ENCODE data around the gene XIST.
"Not testable (repeated sequence)": the region's sequence is repeated elsewhere in the genome, so short reads cannot be mapped to it uniquely, and the experiment has no call there.

The XIST gene

DNA sequence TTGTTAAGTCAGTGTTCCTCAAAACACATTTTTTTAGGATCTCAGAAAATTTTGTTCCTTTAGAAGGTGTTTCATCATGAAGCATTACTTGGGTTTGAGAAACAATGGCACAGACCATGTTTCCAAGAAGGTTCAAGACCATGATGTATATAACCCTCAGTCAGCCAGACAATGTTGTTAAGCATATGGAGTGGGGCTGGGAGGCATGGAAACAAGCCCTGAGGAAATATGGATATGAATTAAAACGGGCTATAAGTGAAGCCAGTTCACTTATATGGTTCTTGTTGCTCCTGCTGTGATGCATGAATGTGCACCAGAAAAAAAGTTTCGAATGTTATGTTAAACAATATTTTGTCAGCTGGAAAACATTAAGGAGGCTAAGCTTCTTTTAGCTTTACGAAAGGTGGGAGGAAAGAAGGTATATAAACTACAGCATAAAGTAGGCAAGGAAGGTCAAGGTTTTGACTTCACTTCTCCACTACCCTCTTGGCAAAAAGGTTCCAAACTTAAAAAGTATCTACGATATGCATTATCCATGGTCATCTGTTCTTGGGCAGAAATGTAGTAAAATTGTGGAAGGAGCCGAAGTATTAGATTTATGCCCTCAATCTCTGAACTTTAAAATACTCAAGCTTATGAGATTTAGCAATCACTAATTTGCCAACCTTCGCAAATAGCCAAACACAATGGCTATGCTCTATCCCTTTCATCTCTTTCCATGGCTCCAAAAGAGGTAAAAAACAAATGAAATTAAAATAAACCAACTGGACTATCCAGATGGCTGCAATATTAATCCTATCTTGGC is 12.2 kb downstream of the XIST start:
- DNase-seq (ENCODE audit: low spot score) = no peak

DNA sequence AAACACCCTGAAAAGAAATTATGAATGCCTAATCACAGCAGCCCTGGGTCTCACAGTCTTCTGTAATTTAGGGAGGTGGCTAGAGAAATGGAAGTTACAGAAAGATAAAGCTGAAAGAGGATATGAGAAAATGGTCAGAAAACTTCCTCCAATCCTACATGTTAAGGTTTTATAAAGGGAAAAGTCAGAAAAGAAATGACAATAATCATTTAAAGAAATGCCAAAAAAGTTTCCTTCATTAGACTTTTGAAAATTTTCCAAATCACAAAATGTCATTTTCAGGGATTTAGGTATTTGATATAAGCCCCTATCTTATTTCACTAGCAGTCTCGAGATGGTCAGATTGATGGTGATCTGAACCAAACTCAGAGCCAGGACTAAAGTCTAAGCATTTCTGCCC is 13.4 kb downstream of the XIST start:
- no peak for DNase-seq (ENCODE audit: low spot score)

DNA sequence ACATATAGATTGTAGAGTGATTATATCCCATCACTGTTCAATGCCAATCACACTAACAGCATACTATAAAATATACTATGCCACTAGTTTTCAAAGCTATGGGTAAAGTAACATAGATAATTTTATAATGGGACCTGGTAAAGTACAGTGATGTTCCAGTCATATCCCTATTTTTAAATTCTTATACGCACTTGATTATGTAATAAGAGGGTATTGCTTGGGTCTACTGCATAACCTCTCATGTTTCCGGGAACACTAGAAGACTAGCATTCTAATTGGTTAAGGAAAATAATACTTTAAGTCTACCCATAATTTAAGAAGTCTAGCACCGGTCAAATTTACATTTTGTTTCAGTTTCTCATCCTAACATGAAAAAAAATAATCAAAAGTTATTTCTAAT is 14.4 kb downstream of the XIST start:
- DNase-seq (ENCODE audit: low spot score) = no peak

DNA sequence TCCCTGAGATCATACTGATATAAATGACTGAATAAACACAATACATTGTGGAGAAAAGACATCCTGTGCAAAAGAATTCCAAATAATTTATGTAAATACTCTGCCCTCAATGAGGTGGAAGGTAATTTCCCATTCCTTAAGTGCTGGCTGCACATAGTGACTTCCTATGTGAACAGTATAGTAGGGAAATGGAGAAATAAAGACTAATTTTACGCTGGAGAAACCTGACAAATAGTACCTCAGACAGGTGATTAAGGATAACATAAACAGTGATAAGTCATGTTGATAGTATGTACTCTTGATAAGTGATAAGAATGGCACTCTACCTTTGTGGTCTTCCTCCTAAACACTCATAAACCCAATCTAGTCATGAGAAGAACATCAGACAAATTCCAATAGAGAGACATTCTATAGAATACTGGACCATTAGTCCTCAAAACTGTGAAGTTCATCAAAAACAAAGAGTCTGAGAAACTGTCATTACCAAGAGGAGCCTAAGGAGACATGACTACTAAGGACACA is 15.5 kb downstream of the XIST start:
- no peak for DNase-seq (ENCODE audit: low spot score)

DNA sequence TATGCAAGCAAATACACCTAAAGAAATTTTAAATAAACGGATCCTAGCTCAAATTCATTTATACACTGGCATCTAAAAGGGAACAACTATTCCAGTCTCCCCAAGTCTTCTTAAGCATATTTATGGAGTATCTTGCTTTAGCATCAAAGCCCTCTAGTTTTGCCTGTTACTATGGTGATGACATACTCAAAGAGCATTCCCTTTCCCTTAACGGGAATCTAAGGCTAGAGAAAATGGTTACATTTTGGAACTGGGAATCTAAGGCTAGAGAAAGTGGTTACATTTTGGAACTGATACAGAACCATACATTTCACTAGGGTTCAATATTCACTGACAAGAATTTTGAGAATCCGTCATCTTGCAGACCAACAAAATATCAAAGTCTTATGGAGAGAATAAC is 18.3 kb downstream of the XIST start:
- DNase-seq (ENCODE audit: low spot score) = no peak

DNA sequence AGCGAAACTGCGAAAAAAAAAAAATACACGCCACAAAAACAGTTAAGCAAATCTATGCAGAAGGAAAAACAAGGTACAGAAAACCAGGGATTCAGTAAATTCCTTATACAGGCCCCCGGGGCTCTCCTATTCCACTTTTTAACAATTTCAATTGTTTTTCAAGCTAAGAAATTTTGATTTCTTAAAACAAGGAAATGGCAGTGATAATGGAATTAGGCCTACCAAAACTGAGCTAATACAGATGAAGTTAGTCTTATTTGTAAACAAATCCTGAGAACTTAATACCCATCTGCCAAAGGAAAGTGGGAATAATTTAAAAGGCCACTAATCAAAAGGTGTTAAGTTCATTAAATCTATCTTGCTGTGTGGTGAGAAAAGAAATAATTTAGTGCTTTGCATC is 20.2 kb downstream of the XIST start:
- DNase-seq (ENCODE audit: low spot score) = no peak

DNA sequence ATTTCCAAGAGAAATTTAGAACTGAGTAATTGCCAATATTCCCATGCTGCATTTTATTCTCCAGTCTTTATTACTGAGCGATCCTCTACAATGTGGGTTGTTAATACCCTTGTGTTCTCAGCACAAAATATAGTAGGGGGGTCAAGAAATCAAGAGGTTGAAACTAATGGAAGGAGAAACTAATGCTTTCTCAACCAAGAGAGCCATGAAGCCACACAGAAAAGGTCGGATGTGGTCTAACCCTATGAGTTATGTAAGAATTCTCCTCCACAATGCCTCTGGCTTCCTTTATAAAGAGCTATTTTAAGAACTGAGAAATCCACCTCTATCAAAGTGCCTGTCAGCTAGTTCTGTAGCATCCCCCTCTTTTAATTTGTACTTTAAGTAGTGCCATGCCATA is 21.0 kb downstream of the XIST start:
- DNase-seq (ENCODE audit: low spot score) = no peak

DNA sequence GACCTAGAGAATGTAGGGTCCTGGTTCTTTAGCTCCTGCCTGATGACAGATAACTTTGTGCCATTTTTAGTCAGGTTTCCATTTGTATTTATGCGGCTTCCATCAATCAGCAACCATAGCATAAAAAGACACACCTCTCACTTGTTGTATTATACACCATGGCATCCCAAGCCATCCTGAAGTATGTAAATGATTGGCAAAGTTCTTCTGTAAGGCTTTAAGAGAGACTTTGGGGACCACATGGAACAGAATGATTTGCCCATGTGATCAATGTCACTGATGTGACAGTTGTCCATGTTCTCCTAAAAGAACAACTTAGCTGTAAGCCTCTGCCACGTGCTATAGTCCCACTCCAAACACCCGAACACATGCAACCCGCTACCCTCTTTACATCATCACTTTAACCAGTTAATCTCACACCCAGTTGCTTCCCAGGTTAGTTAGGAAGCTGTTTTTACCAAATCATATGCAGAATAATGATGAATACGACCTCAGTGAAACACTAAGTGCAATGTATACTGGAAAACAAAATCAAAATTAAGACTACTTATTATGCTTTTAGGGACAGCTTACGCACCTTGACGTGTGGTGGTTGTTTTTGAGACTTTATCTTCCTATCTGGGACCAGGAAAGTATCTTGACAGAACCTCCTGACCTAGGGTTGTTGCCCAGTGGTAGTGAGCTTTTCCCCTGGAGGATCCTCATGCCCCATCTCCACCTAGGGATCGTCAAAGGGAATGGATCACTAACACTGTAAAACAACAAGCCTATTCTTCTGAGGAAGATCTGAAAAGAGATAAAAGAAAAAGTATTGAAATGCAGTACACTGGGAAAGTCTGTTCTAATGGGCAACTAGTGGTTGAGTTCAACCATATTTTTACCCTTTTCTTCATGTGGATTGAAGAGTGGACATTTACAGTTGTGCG is 21.8 kb downstream of the XIST start:
- DNase-seq (ENCODE audit: low spot score) = no peak

DNA sequence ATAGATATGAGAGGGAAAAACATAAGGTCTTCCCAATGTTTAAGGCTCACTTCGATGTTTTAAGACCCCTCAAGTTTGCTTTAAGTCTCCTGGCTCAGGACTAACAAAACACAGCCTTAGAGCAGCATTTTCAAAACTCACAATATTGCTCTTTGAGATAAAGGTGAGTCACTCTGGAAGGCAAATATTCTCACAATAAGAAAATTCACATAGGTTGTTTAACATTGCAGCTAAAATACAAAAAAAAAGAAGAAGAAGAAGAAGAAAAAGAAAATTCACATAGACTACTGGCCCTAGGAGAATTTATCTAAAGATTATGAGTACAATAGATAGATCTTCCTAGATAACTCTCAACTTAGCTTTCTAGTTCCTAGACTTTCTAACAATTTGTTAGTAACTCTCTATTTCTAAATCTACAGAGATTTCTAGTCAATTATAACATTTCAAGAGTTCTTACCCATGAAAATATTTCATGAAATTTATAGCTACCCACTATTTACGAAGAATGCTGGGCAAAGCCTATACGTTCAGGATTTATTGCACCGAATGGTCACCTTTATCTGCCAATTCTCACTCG is 22.5 kb downstream of the XIST start:
- DNase-seq (ENCODE audit: low spot score) = no peak

DNA sequence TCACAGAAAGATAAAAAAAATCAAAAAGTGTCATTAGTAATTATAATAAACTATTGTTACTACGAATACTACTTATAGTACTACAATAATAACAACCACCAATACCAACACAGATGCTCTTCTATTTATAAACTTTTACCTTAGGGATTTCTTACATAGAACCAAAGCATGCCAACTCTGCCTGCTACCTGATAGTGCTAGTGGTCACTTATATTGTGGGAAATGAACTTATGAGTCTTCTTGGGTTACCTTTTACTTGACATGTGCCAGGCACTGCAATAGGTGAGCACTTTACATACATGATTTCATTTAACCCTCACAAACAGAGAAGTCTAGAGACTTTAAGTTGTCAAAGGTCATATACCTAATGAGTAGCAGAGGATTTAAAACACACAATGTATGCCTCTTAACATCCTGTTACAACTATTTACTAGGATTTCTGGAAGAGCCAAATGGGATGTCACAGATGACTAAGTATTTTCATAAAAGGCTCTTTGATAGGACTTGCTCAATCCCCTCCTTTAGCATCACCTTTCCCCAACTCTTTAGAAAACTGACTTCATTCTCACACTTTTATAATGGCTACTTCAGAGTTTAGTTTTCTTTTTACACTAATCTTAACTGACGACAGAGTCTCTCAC is 24.3 kb downstream of the XIST start:
- DNase-seq (ENCODE audit: low spot score) = no peak

DNA sequence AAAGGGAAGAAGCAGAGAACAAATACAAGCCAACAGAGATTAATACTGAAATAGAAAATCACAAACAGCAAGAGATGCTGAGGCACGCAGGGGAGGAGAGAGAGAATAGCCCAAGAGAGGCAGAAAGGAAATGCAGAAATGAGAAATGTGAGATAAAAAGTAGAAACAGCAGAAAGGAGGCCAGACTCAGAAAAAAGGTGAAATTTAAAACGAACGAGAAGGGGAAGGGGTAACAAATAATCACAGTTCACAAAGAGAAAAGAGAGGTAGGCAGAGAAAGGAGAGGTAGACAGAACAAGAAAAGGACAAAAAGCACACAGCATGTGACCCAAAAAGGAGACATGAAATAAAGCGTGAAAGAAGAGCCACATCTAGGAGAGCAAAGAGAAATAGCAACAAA is 25.1 kb downstream of the XIST start:
- DNase-seq (ENCODE audit: low spot score) = no peak

DNA sequence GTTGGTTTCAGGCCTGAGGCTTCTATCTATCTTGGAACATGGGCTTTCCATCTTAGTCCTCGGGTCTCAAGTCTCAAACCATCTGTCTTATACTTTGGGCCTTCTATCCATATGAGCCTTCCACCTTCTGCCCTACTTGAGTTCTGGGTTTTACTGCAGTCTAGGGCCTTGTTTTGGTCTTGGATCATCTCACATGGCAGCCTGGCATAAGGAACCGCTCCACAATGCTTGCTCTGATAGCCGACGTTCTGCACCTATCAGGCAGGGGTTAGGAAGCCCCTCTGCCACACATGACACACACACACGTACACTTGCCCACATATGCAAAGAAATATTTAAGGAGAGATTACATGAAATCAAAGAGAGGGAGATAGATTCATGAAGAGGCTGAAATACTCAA is 25.5 kb downstream of the XIST start:
- no peak for DNase-seq (ENCODE audit: low spot score)

DNA sequence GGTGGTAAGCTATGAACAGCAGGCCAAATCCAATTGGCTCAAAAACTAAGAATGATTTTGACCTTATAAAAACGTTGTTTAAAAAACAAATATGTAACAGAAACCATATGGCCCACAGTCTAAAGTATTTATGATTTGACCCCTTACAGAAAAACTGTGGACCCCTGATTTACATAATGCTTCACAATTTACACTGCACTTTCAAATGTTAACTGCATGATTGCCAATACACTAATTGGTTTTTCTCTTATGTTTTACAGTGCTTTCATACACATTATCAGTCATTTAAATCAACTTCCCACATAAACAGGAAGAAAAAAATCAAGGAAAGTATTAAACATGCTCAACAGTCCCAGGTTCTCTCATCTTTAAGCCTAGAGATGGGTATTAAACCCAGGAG is 26.9 kb downstream of the XIST start:
- no peak for DNase-seq (ENCODE audit: low spot score)

DNA sequence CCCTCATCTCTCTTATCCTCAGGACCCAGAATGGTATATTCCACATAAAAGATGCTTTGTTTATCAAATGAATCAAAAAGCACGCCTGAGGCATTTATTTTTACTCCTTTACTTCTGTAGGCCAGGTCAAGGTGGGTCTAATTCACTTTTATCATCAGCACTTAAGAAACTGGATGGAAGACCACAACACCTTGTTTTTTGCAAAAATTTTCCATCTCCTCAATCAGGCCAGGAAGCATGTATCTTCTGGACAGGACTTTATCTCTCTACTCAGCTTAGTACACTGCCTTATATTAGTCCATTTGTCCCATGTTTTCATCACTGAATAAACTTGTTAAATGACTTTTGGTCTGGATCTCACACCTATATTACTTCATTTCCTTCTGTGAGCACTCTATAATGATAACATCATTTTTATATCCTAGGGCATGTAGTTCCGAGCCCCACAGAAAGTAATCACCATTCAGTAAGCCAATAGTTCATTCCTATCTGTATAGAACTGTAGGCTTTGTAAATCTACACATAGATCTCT is 29.0 kb downstream of the XIST start:
- DNase-seq (ENCODE audit: low spot score) = no peak

DNA sequence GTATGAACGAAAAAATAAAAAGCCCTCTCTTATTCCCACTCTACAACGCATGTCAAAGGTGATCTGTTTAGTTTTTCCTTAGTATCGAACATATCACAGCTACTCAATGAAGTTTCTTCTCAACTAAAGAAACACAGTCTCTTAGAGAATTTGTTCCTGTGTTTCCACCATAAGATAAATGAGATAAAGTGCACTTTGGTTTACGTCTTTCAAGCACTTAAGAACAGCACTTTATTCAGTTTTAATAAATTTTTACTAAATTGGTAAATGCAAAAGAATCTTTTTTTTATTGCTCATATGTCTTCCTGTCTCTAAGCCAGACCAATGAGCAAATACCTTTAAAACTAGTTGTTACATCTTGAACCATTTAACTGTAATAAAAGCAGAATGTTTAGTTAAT is 29.7 kb downstream of the XIST start:
- DNase-seq (ENCODE audit: low spot score) = no peak

DNA sequence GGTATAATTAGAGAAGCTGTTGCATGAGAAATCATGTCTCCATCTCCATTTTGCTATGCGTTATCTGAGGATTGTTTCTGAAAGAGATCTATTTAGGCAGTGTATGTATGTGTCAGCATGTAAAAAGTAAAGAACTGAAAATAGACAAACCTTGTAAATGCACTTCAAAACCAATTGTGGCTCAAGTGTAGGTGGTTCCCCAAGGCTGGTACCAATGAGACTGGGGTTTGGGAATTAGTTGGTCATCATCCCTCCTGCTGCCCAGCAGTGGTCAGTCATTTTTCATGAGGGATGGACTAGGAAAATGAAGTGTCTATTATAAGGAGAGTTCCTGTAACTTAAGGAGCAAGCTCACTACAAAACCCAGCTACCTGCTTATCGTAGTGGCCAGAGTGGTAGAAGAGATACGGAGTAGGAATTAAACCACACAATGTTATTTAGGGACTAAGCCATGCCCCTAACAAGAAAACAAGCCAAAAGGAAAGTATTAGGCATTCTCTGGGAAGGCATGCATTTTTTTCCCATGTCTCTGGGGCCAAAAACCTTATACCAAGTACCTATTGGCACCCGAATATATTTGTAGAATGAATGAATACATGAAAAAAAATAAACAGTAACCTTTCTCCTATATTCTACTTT is 30.5 kb downstream of the XIST start:
- no peak for DNase-seq (ENCODE audit: low spot score)

DNA sequence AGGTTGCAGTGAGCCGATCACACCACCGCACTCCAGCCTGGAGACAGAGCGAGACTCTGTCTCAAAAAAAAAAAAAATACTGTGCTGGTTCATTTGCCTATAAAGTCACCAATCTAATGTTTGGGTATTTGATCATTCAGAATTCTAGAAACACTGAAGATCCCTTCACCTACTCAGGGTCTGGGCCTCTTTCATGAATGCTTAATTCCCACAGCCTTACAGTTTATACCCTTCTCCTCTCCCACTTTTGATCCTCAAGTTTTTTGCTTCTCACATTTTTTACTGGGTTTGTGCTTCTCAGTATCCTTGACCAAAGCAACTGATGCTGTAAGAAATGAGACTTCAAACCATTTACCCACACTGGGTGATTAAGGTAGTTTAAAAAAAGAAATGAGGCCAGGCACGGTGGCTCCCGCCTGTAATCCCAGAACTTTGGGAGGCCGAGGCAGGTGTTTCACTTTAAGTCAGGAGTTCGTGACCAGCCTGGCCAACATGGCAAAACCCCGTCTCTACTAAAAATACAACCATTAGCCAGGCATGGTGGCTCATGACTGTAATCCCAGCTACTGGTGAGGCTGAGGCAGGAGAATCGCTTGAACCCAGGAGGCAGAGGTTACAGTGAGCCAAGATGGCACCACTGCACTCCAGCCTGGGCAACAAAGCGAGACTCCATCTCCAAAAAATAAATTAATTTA is 32.5 kb downstream of the XIST start:
- not testable (repeated sequence) for DNase-seq (ENCODE audit: low spot score)

DNA sequence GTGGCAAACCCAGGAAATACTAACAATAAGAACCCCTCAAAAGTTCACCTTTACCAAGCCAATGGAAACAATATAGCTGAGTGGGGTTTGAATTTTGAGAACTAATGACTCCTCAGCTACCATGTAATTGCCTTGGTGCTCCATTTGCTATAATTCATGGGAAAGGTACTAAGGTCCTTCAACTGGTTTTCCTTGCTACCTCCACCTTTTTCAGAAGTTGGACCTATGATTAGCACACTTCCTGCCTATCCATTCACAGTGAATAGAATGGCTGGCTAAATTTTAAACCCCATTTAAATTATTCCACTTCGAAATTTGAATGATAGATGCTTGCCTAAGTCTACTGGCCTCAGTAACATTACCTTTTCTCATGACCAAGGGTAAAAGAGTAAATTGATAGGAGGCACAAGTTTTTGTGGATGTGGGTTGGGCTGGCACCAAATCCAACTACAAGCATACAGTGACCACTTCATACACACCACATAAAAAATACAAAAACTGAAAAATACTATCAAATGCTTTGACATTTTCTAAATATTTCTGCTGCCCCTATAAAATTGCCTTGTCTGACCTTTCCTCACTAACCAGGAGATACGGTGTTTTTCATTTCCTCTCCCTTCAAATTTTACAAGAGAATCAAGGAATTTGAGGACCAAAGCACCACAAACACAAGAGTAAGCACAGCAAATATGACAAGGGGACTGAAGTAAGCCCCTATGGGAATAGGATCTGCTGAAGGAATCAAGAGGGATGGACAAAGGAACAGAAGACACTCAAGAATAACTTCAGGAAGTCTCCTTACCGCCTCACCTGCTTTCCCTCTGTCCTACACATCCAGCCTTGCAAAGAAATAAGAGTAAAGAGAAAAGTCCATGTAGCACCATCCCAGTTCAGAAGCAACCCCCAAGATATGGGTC is 34.1 kb downstream of the XIST start:
- DNase-seq (ENCODE audit: low spot score) = no peak
